Right lobe of liver (tissue), 6 donors: ENCODE results near the gene PGRMC2. TPM values are rescaled to one million over a fixed set of nuclear protein-coding genes. Genes with fewer than 3 reads are reported as not detected.
"Not testable (repeated sequence)": the region's sequence is repeated elsewhere in the genome, so short reads cannot be mapped to it uniquely, and the experiment has no call there.

Source experiments
- ATAC-seq, 4 donors: fragments of 200-7000 bp; cut with Tn5 transposase; one replicate each; pipeline ENCODE4 v1.9.1; 2020; ENCODE audit warnings: mild to moderate bottlenecking in 4 of 4, moderate library complexity in 4 of 4
- DNase-seq, 3 donors: peaks; one replicate each; pipeline ENCODE4 v3.0.0-alpha.2; 2020
- H3K27ac ChIP-seq, 3 donors: fragments of 200-600 bp; one replicate each; pipeline ENCODE4 v1.8.0; 2022
- H3K27me3 ChIP-seq, 2 donors: fragments of 200-600 bp; one replicate each; pipeline ENCODE4 v1.8.0; 2022
- H3K36me3 ChIP-seq, 4 donors: fragments of 200-600 bp; sonication (generic) in 1 of 4; one replicate each; pipeline versions ENCODE4 v1.5.1 to v1.8.0; 2017 to 2022; ENCODE audit warnings: control low read depth in 1 of 4
- H3K4me1 ChIP-seq, 4 donors: fragments of 200-600 bp; sonication (generic) in 1 of 4; one replicate each; pipeline versions ENCODE4 v1.5.1 to v1.8.0; 2017 to 2022; ENCODE audit warnings: control low read depth in 1 of 4
- H3K4me3 ChIP-seq, 3 donors: fragments of 200-600 bp; one replicate each; pipeline ENCODE4 v1.8.0; 2022
- H3K9me3 ChIP-seq, 4 donors: fragments of 200-600 bp; sonication (generic) in 1 of 4; one replicate each; pipeline versions ENCODE4 v1.5.1 to v1.8.0; 2017 to 2022; ENCODE audit warnings: control low read depth in 1 of 4
- POLR2A ChIP-seq: fragments of 450-650 bp; IDR thresholded peaks from one replicate; pipeline ENCODE4 v1.6.1; 2017; ENCODE audit warnings: antibody characterized with exemption, mild to moderate bottlenecking
- WGBS: methylation state at CpG from one replicate; pipeline ENCODE4 v1.1.6; 2018; ENCODE audit warnings: low coverage, low lambda C conversion rate; ENCODE audit not compliant: insufficient coverage; ENCODE audit errors: missing lambda C conversion rate; 5-methylcytosine and 5-hydroxymethylcytosine counted together
- intact Hi-C, 2 donors: fragments of 100-400 bp; cut with DNase I; formaldehyde crosslinking; loops; one replicate each; pipeline versions ENCODE4 v1.11.2 to v1.14.1; 2022
- total RNA-seq, 6 experiments: library from RNA; depleted of rRNA in 2 of 6; stranded (reverse); fragments of >200 nt in 2 of 6; fragmentation: NEBNext Ultra II Directional in 3 of 6; extraction: Animal tissue kit (Norgen Biotek cat#: 25700) in 3 of 6; gene quantifications; one replicate each; pipeline versions ENCODE4 v1.1.0 to v1.2.4, GENCODE V29; 2016 to 2023
- TF ChIP-seq, protein P1 (sequence below), 4 donors: fragments of 200-600 bp in 3 of 4; fragments of 450-650 bp in 1 of 4; IDR thresholded peaks; one replicate each; pipeline versions ENCODE4 v1.5.1 to v1.8.0; 2016 to 2022; ENCODE audit warnings: antibody characterized with exemption in 4 of 4, mild to moderate bottlenecking in 2 of 4
- donor health status: DM: no; HTN: yes; CAD: no.
- donor health status: DM: no; HTN: no; CAD: no.
- donor health status: DM: no; HTN: no; CAD: no.
- donor health status: DM: no; HTN: yes; CAD: no.
- donor health status: DM: no; HTN: yes; CAD: no.

Gene PGRMC2
- total RNA-seq, 6 experiments from 2014 or later = 54.3 to 129 (median 65.7) TPM

DNA sequence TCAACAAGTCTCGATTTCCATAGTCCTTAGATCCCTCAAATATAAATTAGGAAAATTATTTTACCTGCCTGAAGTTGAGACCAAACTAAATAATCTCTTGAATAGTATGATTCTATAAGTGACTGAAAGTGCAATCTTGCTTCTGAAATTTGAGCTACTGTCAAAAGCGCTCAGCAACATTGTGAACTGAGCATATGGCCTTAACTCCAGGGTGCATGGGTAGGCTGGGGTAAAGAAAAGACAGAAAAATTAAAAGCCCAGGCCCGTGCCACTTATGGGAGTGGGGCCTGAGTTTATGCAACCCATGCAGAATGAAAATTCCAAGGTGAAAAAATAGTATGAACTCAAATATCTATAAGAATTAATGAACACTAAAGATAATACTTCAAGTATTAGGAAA is 9.8 kb downstream of the PGRMC2 start:
- ATAC-seq (no peak), DNase-seq (no peak)
- H3K9me3 ChIP-seq = no peaks in the 10 kb centered on the region
- WGBS = 97% methylated on average over 3 of the region's 3 CpGs
- no peak overlapping the region for H3K27ac ChIP-seq
- H3K4me1 ChIP-seq = peaks cover 0 to 36% (median 15%) of the 10 kb centered on the region in 4 donors
- H3K36me3 ChIP-seq = no peaks in the 10 kb centered on the region
- intact Hi-C loops = no loop called here
- no peaks in the 10 kb centered on the region for H3K27me3 ChIP-seq
- TF ChIP-seq, protein P1, sequence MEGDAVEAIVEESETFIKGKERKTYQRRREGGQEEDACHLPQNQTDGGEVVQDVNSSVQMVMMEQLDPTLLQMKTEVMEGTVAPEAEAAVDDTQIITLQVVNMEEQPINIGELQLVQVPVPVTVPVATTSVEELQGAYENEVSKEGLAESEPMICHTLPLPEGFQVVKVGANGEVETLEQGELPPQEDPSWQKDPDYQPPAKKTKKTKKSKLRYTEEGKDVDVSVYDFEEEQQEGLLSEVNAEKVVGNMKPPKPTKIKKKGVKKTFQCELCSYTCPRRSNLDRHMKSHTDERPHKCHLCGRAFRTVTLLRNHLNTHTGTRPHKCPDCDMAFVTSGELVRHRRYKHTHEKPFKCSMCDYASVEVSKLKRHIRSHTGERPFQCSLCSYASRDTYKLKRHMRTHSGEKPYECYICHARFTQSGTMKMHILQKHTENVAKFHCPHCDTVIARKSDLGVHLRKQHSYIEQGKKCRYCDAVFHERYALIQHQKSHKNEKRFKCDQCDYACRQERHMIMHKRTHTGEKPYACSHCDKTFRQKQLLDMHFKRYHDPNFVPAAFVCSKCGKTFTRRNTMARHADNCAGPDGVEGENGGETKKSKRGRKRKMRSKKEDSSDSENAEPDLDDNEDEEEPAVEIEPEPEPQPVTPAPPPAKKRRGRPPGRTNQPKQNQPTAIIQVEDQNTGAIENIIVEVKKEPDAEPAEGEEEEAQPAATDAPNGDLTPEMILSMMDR (IDR thresholded peaks at IDR 0.05) = no peak
- TF ChIP-seq POLR2A = no peak
- no peak overlapping the region for H3K4me3 ChIP-seq

DNA sequence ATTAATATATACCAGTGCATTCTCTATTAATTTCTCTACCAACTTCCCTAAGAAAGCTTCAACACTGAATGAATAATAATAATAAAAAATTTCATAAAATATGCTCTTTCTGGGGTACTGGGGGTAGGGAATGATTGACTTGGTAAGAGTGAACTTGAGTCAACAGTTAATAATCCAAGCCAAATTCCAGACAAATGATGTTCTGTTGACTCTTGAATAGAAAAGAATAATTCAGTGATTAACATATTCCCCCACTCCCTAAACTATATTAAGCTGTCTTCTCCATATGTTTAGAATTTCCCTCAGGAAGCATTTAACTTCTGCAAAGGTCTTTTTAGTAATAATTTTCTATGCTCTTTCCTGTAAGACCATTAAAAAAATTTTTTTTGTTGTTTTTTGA is 12.3 kb downstream of the PGRMC2 start:
- peaks cover 0 to 19% (median 9%) of the 10 kb centered on the region in 4 donors for H3K4me1 ChIP-seq
- DNase-seq = no peak
- TF ChIP-seq, protein P1 (IDR thresholded peaks at IDR 0.05) = no peak
- H3K27me3 ChIP-seq = no peaks in the 10 kb centered on the region
- ATAC-seq = peak in 1 of 4 donors; percentile 17
- H3K27ac ChIP-seq = no peak overlapping the region
- intact Hi-C loops = no loop called here
- peaks cover 0 to 20% (median 9%) of the 10 kb centered on the region in 4 donors for H3K36me3 ChIP-seq
- no peaks in the 10 kb centered on the region for H3K9me3 ChIP-seq
- no peak overlapping the region for H3K4me3 ChIP-seq

DNA sequence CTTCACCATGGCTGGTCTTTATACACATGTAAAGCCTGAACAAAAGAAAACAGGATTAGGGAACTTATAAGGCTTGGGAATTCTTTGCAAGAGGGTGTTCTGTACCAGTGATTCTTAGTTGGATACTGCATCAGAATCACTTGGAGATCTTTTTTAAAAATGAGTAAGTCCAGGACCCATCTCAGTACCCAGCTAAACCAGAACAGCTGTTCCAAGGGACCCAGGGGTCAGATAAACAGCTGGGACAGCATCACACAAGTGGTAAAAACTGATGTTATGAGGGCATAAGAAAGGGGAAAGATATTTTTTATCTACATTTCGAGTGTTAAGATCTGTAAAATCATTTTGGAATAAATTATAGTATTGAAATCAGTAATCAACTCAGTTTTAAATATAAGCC is 16.1 kb downstream of the PGRMC2 start:
- no peak for DNase-seq
- Histone ChIP-seq H3K27me3 (no peaks in the 10 kb centered on the region), H3K4me1 (peaks cover 0 to 1% (median 0%) of the 10 kb centered on the region in 4 donors), H3K27ac (no peak overlapping the region), H3K4me3 (no peak overlapping the region), H3K36me3 (peaks cover 0 to 26% (median 11%) of the 10 kb centered on the region in 4 donors), H3K9me3 (no peaks in the 10 kb centered on the region)
- TF ChIP-seq POLR2A = no peak
- TF ChIP-seq, protein P1 (IDR thresholded peaks at IDR 0.05) = no peak
- 63% methylated on average over 1 of the region's 1 CpG for WGBS
- intact Hi-C loops = no loop called here
- no peak for ATAC-seq

DNA sequence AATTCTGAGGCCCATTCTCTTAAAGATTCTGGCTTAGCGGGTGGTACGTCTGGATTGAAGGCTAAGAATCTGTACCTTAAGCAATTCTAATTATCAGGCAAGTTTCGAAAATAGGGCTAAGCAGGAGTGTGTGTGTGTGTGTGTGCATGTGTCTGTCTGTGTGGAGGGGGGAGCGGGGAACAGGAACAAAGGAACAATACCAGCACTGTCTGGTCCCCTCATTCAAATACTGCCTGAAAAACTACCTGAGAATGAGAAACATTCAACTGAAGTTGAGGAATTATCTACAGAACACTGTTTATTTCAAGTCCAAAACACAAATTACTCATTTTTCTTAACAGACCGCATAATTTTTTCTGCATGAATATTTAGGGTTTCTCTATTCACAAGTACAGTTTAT is 18.6 kb downstream of the PGRMC2 start:
- TF ChIP-seq, protein P1 (IDR thresholded peaks at IDR 0.05) = no peak
- no peak for TF ChIP-seq POLR2A
- Histone ChIP-seq H3K9me3 (no peaks in the 10 kb centered on the region), H3K4me3 (no peak overlapping the region), H3K27me3 (no peaks in the 10 kb centered on the region), H3K27ac (no peak overlapping the region), H3K36me3 (peaks cover 0 to 26% (median 11%) of the 10 kb centered on the region in 4 donors), H3K4me1 (no peaks in the 10 kb centered on the region)
- 93% methylated on average over 5 of the region's 5 CpGs for WGBS
- DNase-seq (no peak), ATAC-seq (no peak)
- intact Hi-C loops = no loop called here

DNA sequence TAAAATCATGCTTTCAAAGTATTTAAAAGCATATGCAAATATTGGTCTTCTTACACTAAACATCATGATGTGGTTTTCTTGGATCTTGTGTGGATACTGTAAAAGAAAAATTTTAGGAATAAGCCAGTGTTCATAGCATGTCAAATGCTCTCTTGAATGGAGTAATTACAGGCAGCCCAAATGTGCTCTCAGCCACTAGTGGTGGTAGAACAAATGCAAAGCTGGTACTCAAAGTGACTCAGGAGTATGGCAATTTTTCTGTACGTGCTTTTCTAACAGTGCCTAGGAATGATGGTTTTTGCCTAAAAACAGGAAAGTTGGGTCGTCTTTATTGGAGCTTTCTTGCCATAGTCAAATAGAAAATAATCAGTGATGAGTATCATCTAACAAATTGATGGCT is 19.9 kb downstream of the PGRMC2 start:
- Histone ChIP-seq H3K4me3 (no peak overlapping the region), H3K27me3 (no peaks in the 10 kb centered on the region), H3K36me3 (peaks cover 0 to 26% (median 11%) of the 10 kb centered on the region in 4 donors), H3K4me1 (no peaks in the 10 kb centered on the region), H3K9me3 (no peaks in the 10 kb centered on the region), H3K27ac (no peak overlapping the region)
- ATAC-seq (peak in 1 of 4 donors; percentile 36), DNase-seq (no peak)
- WGBS = 44% methylated on average over 2 of the region's 2 CpGs
- TF ChIP-seq POLR2A = no peak
- TF ChIP-seq, protein P1 (IDR thresholded peaks at IDR 0.05) = no peak
- intact Hi-C loops = no loop called here

DNA sequence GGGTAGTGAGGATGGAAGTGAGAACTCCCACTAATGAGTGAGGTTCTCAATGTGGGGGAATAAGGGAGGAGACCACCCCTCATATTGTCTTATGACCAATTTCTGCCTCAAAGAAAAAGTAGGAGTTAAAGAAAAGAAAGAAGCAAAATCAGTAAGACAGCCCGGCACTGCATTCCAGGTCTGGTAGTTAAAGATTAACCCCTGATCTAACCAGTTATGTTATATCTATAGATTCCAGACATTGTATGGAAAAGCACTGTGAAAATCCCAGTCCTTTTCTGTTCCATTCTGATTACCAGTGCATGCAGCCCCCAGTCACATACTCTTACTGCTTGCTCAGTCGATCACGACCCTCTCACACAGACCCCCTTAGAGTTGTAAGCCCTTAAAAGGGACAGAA is 20.4 kb downstream of the PGRMC2 start:
- H3K9me3 ChIP-seq, H3K27me3 ChIP-seq, ATAC-seq, H3K27ac ChIP-seq, intact Hi-C loops, H3K4me1 ChIP-seq, H3K4me3 ChIP-seq, DNase-seq: not testable (repeated sequence)
- WGBS = 68% methylated on average over 3 of the region's 3 CpGs
- H3K36me3 ChIP-seq = peaks cover 0 to 25% (median 11%) of the 10 kb centered on the region in 4 donors

DNA sequence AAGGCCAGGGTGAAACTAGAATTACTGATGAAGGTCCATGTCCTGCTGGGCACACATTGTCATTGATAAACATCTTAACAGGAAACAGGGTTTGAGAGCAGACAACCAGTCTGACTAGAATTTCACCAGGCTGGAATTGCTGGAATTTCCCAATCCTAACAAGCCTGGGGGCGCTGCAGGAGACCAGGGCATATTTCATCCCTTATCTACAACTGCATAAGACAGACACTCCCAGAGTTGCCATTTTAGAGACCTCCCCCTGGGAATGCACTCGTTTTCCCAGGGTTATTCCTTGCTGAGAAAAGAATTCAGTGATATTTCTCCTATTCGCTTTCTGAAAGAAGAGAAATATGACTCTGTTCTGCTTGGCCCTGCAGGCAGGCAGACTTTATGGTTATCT is 22.1 kb downstream of the PGRMC2 start:
- intact Hi-C loops, H3K9me3 ChIP-seq, DNase-seq, H3K36me3 ChIP-seq, H3K4me1 ChIP-seq, H3K27ac ChIP-seq, H3K4me3 ChIP-seq, H3K27me3 ChIP-seq, ATAC-seq: not testable (repeated sequence)
- WGBS = 83% methylated on average over 1 of the region's 3 CpGs
